Esophagus (tissue), 2 donors: ENCODE data around the gene WWOX. TPM values are rescaled to one million over a fixed set of nuclear protein-coding genes. Genes with fewer than 3 reads are reported as not detected.

Experiments used
- H3K27ac ChIP-seq, 2 donors: one replicate each; pipeline ENCODE4 v1.5.1; 2013; ENCODE audit warnings: low read depth in 2 of 2, mild to moderate bottlenecking in 2 of 2, inconsistent platforms in 1 of 2, low read length in 1 of 2, moderate library complexity in 1 of 2
- H3K27me3 ChIP-seq, 2 donors: one replicate each; pipeline ENCODE4 v1.6.1; 2013; ENCODE audit warnings: low read length in 2 of 2, control low read depth in 1 of 2, mild to moderate bottlenecking in 1 of 2; ENCODE audit not compliant: insufficient read depth in 2 of 2, control insufficient read depth in 1 of 2
- H3K36me3 ChIP-seq, 2 donors: one replicate each; pipeline ENCODE4 v1.6.1; 2013; ENCODE audit warnings: low read length in 1 of 2; ENCODE audit not compliant: control insufficient read depth in 2 of 2, insufficient read depth in 2 of 2
- H3K4me1 ChIP-seq, 2 donors: one replicate each; pipeline ENCODE4 v1.6.1; 2013; ENCODE audit warnings: low read length in 1 of 2; ENCODE audit not compliant: control insufficient read depth in 2 of 2, insufficient read depth in 2 of 2
- H3K4me3 ChIP-seq, 2 donors: one replicate each; pipeline ENCODE4 v1.5.1; 2013; ENCODE audit warnings: low read length in 2 of 2, mild to moderate bottlenecking in 2 of 2, low read depth in 1 of 2, moderate library complexity in 1 of 2
- H3K9me3 ChIP-seq, 2 donors: one replicate each; pipeline ENCODE4 v1.6.1; 2013; ENCODE audit warnings: mild to moderate bottlenecking in 2 of 2, low read depth in 1 of 2, low read length in 1 of 2, moderate library complexity in 1 of 2; ENCODE audit not compliant: control insufficient read depth in 2 of 2, insufficient read depth in 1 of 2
- WGBS, 2 donors: extraction: QIAGEN DNeasy Blood & Tissue Kit; methylation state at CpG; one replicate each; pipeline ENCODE4 v1.1.7; 2013; 5-methylcytosine and 5-hydroxymethylcytosine counted together
- polyA plus RNA-seq, 2 donors: library from polyadenylated mRNA; stranded (reverse); fragments of 200-250 nt; gene quantifications; one replicate each; pipeline ENCODE4 v1.2.3, GENCODE V29; 2013
- donor health status: healthy with polysubstance abuse.
- donor health status: Bipolar disorder and iron deficiency.

Gene WWOX
- polyA plus RNA-seq, 2 donors: 6.4 to 9.1 TPM

DNA sequence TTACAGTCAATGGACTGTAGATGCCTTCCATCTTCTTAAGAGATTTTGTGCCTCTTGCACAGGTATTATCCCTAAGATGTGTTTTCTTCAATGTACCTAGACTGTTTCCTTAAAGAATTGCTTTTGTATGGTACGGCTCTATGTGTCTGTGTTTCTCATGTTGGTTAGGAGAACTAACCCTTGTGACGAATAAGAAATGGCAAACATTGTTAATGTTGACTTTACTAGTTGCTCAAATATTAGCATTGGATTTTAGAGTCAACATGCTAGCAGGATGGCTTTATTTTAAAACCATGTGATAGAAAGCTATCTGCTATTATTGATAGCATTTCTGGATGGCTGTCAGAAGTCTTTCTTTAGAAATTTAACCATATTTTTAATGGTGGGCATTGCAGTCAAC lies 34.5 kb downstream of the WWOX start:
- Histone ChIP-seq H3K36me3 (peaks cover 0 to 3% of the 10 kb centered on the region in 2 donors), H3K27me3 (no peaks in the 10 kb centered on the region), H3K4me1 (no peaks in the 10 kb centered on the region), H3K27ac (no peak overlapping the region), H3K9me3 (no peaks in the 10 kb centered on the region), H3K4me3 (no peak overlapping the region)
- 77 to 88% methylated on average over 2 of the region's 2 CpGs for WGBS, 2 donors

DNA sequence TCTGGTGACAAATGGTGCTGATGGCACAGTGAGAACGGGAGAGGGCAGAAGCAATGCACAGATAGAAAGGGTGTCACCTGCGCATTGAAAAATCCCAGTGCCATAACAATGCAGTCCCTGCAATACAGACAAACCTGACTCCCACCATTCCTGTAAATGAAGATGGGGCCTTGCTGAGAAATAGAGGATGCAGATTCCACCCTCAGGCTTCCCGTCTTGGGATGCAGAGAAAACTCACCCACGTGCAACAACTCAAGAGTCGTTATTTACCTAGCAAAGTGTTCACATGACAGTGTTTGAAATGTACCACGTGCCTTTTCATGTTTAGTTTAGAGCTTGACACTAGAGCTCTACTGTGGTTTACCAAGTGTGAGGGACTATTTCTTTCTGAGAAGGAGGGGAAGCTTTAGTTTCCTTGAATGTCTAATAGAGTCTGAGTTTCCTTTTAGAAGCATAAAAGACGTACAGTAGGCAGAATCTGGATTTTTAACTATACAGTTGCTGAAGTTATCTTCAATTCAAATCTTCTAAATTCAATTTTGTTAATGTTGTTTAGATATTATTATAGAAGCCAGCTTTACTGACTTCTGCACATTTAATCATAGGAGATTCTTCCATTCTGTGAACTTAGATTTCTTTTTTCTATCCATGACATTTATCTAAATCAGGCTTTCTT lies 35.6 kb downstream of the WWOX start:
- H3K4me1 ChIP-seq: no peaks in the 10 kb centered on the region
- H3K9me3 ChIP-seq: no peaks in the 10 kb centered on the region
- no peak overlapping the region for H3K27ac ChIP-seq
- H3K4me3 ChIP-seq: no peak overlapping the region
- 70 to 81% methylated on average over 7 of the region's 7 CpGs for WGBS, 2 donors
- H3K36me3 ChIP-seq: peaks cover 0 to 3% of the 10 kb centered on the region in 2 donors
- no peaks in the 10 kb centered on the region for H3K27me3 ChIP-seq

DNA sequence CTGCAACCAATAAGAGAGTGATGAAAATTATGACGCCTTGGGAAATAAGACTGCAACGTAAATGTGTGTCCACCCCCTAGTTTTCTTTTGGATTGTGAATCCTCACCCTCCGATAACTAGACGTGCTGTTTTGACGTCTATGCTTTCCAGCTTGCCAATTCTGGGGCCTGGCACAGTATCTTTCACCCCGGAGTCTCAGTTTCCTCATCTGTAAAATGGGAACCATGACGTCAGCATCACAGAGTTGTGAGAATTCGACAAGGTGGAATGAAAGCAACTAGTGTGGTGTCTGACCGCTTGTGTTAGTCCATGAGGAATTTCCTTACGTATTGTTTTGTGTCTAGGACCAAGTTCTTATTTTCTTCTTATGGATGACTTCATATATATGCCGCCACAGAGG lies 37.7 kb downstream of the WWOX start:
- H3K36me3 ChIP-seq: no peaks in the 10 kb centered on the region
- H3K27ac ChIP-seq: no peak overlapping the region
- 97 to 98% methylated on average over 11 of the region's 11 CpGs for WGBS, 2 donors
- no peaks in the 10 kb centered on the region for H3K9me3 ChIP-seq
- no peaks in the 10 kb centered on the region for H3K27me3 ChIP-seq
- no peaks in the 10 kb centered on the region for H3K4me1 ChIP-seq
- no peak overlapping the region for H3K4me3 ChIP-seq

DNA sequence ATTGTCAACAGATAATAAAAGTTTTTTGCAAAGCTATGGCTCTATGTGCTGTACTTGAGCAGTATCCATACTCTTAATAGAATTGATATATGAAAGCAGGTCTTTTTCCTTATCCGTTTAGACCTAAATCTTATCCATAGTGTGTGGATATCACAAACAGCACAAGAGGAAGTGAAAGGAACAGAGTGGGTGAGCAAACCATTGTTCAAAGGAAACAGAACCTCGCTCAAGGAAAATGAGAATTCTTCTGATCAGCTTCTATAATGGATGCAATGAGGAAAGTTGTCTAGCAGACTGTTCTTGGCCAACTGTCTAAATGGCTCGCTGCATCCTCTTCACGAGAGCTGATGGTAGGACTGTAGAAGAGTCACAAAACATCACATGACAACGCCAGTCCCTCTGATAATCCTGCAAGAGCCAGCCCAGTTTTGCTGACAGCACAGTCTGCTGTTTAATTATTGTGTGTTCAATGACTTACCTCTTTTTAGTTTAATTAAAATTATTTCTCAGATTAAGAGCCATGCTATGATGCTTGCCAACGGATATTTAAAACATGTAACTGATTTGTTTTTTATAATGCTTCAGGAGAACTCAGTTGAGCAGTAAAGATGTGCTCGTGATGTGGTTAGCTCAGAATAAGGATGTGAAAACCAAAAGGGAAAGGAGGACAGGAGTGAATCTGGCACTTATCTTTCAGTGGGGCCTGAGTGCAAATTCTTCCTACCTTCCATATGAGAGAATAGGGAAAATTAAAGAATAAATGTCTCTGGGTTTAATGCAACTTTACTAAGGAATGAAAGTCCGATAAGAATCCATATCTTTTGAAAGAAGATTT lies 38.5 kb downstream of the WWOX start:
- Histone ChIP-seq H3K27ac (no peak overlapping the region), H3K9me3 (no peaks in the 10 kb centered on the region), H3K4me3 (no peak overlapping the region), H3K27me3 (no peaks in the 10 kb centered on the region), H3K36me3 (no peaks in the 10 kb centered on the region), H3K4me1 (no peaks in the 10 kb centered on the region)
- WGBS, 2 donors: 90 to 93% methylated on average over 8 of the region's 8 CpGs

DNA sequence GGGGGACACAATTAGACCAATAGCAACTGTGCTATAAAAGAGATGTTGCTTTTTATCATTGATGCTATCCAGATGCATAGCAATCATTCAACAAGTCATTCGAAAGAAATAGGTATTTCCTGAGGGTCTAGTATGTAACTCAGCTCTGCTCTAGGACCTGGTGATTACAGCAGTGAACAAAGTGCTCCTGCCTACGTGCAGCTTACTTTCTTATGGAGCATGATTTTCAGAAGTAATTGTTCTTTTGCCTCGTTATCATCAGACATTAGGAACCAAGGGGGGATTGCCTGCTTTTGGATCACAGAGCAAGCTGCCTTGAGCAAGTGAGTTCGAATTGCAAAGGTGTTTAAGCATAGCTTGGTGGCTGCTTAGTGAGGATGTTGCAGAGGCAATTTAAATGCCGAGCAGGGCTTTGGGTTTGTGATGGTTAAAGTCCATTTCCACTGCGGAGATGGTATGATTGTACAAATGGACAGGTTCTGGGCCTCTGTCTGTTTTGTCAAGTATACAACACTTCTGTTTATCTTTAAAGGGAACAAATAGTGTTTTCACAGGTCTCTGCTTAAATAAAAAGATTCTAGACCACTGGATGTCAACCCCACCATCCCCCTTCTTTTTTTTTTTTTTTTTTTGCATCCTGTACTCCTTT lies 41.5 kb downstream of the WWOX start:
- Histone ChIP-seq H3K36me3 (no peaks in the 10 kb centered on the region), H3K27me3 (no peaks in the 10 kb centered on the region), H3K4me1 (no peaks in the 10 kb centered on the region), H3K27ac (no peak overlapping the region), H3K4me3 (no peak overlapping the region), H3K9me3 (no peaks in the 10 kb centered on the region)
- 89 to 94% methylated on average over 6 of the region's 6 CpGs for WGBS, 2 donors

DNA sequence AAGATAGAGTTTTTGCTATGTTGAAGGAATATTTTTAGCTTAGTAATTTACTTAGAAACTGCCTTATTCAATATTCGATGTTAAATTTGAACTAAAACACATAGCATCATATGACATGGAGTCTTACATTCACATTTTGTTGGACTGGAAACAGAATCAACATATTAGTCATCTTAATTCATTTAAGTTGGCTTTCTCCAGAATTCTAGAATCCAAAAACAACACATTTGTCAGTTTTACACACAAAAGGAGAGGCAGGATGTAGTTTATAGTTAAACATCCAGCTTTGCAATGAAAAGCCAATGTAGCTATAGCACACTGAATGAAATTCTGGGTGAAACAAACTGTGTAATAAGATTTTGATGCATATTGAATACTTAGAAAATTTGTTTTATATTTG lies 43.3 kb downstream of the WWOX start:
- Histone ChIP-seq H3K36me3 (no peaks in the 10 kb centered on the region), H3K9me3 (no peaks in the 10 kb centered on the region), H3K4me1 (no peaks in the 10 kb centered on the region), H3K27me3 (no peaks in the 10 kb centered on the region), H3K4me3 (no peak overlapping the region), H3K27ac (no peak overlapping the region)
- 44 to 57% methylated on average over 1 of the region's 1 CpG for WGBS, 2 donors

DNA sequence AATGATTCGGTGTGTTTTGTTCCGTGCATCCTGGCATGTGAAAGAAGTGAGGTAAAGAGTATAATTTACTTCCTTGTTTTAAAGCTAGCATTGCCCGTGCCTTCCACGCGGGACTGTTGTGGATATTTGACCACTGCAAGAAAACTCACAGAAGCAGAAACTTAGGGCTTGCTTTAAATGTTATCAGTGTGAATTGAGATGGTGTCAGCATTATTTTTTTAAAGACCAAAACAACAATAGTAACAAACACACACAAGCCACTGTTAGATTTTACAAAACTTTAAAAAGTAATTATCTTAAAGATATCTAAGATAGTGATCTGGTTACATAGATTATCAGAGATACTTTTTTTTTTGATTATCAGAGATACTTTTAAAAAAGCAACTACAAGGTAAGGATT lies 47.4 kb downstream of the WWOX start:
- Histone ChIP-seq H3K36me3 (no peaks in the 10 kb centered on the region), H3K9me3 (no peaks in the 10 kb centered on the region), H3K4me3 (no peak overlapping the region), H3K27me3 (no peaks in the 10 kb centered on the region), H3K4me1 (no peaks in the 10 kb centered on the region), H3K27ac (no peak overlapping the region)
- 74 to 80% methylated on average over 5 of the region's 5 CpGs for WGBS, 2 donors

DNA sequence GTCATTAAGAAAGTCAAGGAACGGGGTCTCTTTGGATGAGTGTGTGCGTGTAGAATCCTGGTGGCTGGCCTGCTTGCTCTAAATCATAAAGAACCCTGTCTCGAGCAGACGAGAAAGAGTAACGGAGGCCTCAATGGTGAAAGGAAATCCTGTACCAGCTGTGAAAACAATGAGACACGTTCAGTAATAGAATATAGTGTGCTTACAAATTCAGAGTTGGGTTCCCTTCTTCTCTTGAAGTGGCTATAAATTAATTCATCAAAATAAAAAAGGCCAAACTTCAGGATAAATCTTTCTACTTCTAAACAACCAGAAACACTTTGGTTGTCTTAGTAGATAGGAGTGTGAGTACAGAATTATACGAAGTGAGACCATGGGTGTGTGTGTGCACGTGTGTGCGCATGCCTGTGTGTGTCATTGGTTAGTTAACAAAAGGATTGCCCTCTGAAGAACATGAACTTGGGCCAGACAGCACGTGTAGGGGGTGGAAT lies 48.5 kb downstream of the WWOX start:
- Histone ChIP-seq H3K27ac (no peak overlapping the region), H3K4me3 (no peak overlapping the region), H3K36me3 (no peaks in the 10 kb centered on the region), H3K9me3 (no peaks in the 10 kb centered on the region), H3K27me3 (no peaks in the 10 kb centered on the region), H3K4me1 (no peaks in the 10 kb centered on the region)
- WGBS, 2 donors: 70 to 73% methylated on average over 10 of the region's 10 CpGs

DNA sequence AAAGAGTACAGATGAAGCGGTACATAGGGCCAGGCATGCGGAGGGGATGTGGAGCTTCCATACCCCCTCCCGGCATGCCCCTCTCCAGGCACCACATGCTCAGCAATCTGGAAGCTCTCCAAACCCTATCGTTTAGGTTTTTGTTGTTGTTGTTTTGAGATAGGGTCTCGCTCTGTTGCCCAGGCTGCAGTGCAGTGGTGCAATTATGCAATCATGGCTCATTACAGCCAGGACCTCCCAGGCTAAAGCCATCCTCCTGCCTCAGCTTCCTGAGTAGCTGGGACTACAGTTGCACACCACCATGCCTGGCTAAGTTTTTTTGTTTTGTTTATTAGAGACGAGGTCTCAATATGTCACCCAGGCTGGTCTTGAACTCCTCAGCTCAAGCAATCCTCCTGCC lies 50.8 kb downstream of the WWOX start:
- Histone ChIP-seq H3K27ac (no peak overlapping the region), H3K36me3 (no peaks in the 10 kb centered on the region), H3K4me3 (no peak overlapping the region), H3K4me1 (no peaks in the 10 kb centered on the region), H3K27me3 (no peaks in the 10 kb centered on the region), H3K9me3 (no peaks in the 10 kb centered on the region)
- WGBS, 2 donors: 86 to 92% methylated on average over 6 of the region's 6 CpGs
